ENCODE measurements around the gene PTOV1.

GRCh38 chr19:49829200-49829599, 21.8 kb upstream of the PTOV1 start:
- no peak for TF ChIP-seq POLR2A (IDR thresholded peaks at IDR 0.05)
- TF ChIP-seq, protein P1, sequence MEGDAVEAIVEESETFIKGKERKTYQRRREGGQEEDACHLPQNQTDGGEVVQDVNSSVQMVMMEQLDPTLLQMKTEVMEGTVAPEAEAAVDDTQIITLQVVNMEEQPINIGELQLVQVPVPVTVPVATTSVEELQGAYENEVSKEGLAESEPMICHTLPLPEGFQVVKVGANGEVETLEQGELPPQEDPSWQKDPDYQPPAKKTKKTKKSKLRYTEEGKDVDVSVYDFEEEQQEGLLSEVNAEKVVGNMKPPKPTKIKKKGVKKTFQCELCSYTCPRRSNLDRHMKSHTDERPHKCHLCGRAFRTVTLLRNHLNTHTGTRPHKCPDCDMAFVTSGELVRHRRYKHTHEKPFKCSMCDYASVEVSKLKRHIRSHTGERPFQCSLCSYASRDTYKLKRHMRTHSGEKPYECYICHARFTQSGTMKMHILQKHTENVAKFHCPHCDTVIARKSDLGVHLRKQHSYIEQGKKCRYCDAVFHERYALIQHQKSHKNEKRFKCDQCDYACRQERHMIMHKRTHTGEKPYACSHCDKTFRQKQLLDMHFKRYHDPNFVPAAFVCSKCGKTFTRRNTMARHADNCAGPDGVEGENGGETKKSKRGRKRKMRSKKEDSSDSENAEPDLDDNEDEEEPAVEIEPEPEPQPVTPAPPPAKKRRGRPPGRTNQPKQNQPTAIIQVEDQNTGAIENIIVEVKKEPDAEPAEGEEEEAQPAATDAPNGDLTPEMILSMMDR (IDR thresholded peaks at IDR 0.05): no peak
- TF ChIP-seq EP300 (IDR thresholded peaks at IDR 0.05): no peak
- no peak for TF ChIP-seq POLR2AphosphoS5 (IDR thresholded peaks at IDR 0.05)
